ENCODE measurements around the gene ABHD2.

ABHD2 gene

GRCh38 chr15:89117790-89118189, 29.5 kb downstream of the ABHD2 start:
- CTCF ChIA-PET = interaction anchor here (0.6 to 4.5 kb wide), 7 partner anchors 11 to 60 kb away, joined by 3 to 40 read pairs (median 5); no protein-coding TSS in a partner anchor
- POLR2A ChIA-PET = no interaction called here
- H3K4me1 ChIP-seq (ENCODE audit: control insufficient read depth, insufficient read depth, low read length) = peaks cover 5% of the 10 kb centered on the region
- TF ChIP-seq GLIS1 (tag by site-specific recombination; IDR thresholded peaks at IDR 0.05) (no peak), ZNF658 (tag by site-specific recombination; IDR thresholded peaks at IDR 0.05) (no peak), ATF2 (tag by site-specific recombination; IDR thresholded peaks at IDR 0.05; ENCODE audit: low read depth) (0 out of 2 replicates have a peak, but pooled peaks have one; percentile 19), ZBTB44 (tag by site-specific recombination; IDR thresholded peaks at IDR 0.05) (no peak), ZNF704 (tag by site-specific recombination; IDR thresholded peaks at IDR 0.05) (no peak)
- H3K9me3 ChIP-seq (ENCODE audit: control insufficient read depth, insufficient read depth, low read depth, low read length) = no peaks in the 10 kb centered on the region
- no peak overlapping the region for H3K27ac ChIP-seq (ENCODE audit: extremely low read depth, low read depth, low read length)
- no peak overlapping the region for H3K4me3 ChIP-seq (ENCODE audit: low read depth, low read length)
- peaks cover 23 to 35% of the 10 kb centered on the region in 2 experiments for H3K36me3 ChIP-seq (ENCODE audit: control insufficient read depth in 2 of 2, insufficient read depth in 1 of 2, low read length in 2 of 2)

- Histone ChIP-seq H3K9me3 (ENCODE audit: control insufficient read depth, insufficient read depth, low read depth, low read length) (no peaks in the 10 kb centered on the region), H3K4me1 (ENCODE audit: control insufficient read depth, insufficient read depth, low read length) (peaks cover 5% of the 10 kb centered on the region), H3K36me3 (ENCODE audit: control insufficient read depth in 2 of 2, insufficient read depth in 1 of 2, low read length in 2 of 2) (peaks cover 23 to 39% of the 10 kb centered on the region in 2 experiments), H3K4me3 (ENCODE audit: low read depth, low read length) (no peak overlapping the region), H3K27ac (ENCODE audit: extremely low read depth, low read depth, low read length) (no peak overlapping the region)
- ChIA-PET POLR2A (no interaction called here), CTCF (interaction anchor here (0.6 to 4.5 kb wide), 6 partner anchors 11 to 75 kb away, joined by 3 to 40 read pairs (median 6); no protein-coding TSS in a partner anchor)
- TF ChIP-seq ZNF521 (tag by site-specific recombination; IDR thresholded peaks at IDR 0.05) (no peak), PRDM4 (tag by site-specific recombination; IDR thresholded peaks at IDR 0.05) (no peak), ZBTB26 (tag by site-specific recombination; optimal IDR thresholded peaks at IDR 0.05) (no peak), ELK4 (IDR thresholded peaks at IDR 0.05; ENCODE audit: borderline replicate concordance, low read depth, low read length) (no peak), ZNF600 (tag by site-specific recombination; IDR thresholded peaks at IDR 0.05) (no peak), SP2 (tag by site-specific recombination; IDR thresholded peaks at IDR 0.05) (no peak), BCL11A (tag by site-specific recombination; IDR thresholded peaks at IDR 0.05; ENCODE audit: low read depth) (no peak), HOXD13 (CRISPR knock-in tag; IDR thresholded peaks at IDR 0.05; ENCODE audit: borderline replicate concordance) (no peak), ZNF184 (tag by site-specific recombination; IDR thresholded peaks at IDR 0.05) (no peak), ZNF596 (tag by site-specific recombination; IDR thresholded peaks at IDR 0.05) (no peak), ZNF449 (tag by site-specific recombination; IDR thresholded peaks at IDR 0.05) (no peak), ZNF37A (tag by site-specific recombination; IDR thresholded peaks at IDR 0.05) (no peak), MEIS1 (CRISPR knock-in tag; IDR thresholded peaks at IDR 0.05; ENCODE audit: borderline replicate concordance) (no peak), ZNF394 (tag by site-specific recombination; IDR thresholded peaks at IDR 0.05; ENCODE audit: borderline replicate concordance) (no peak), ZNF660 (tag by site-specific recombination; IDR thresholded peaks at IDR 0.05) (no peak), ZNF174 (tag by site-specific recombination; IDR thresholded peaks at IDR 0.05) (no peak), ZNF239 (tag by site-specific recombination; IDR thresholded peaks at IDR 0.05) (no peak)
These were observed 30.3 kb downstream of the ABHD2 start for GRCh38 chr15:89118481-89118989.

Measured in HEK293 (cell line).